ENCODE data around the gene S100A2. TPM values are rescaled to one million over a fixed set of nuclear protein-coding genes. Genes with fewer than 3 reads are reported as not detected.

S100A2 gene
- polyA plus RNA-seq, 3 donors: 0.32 TPM; not detected in 2

DNA sequence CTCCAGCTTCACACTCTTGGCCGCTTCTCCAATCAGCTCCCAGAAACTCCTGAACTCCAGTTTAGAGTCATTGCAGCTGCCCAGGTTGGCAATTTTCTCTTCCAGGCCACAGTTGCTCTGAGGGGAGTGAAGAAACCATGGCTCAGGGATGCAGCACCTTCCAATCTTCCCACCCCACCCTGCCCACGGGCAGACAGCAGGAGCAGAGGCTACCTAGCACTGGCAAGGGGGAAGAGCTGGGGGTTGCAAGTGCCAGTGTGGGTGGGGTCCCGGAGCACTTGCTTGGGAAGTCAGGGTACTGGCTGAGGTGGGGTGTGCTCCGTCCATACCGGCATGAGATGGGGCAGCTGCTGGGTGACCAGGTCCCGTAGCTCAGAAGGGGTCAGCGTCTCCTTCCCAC is 49.3 kb upstream of the S100A2 start:
- Histone ChIP-seq H3K27ac (ENCODE audit: low read depth in 1 of 2, low read length in 2 of 2) (no peak overlapping the region), H3K9ac (ENCODE audit: insufficient read depth, low read length, poor library complexity, severe bottlenecking) (no peak overlapping the region), H3K79me2 (ENCODE audit: insufficient read depth, low read length) (no peaks in the 10 kb centered on the region), H3K9me3 (replicated peaks in 1 of 2; ENCODE audit: control insufficient read depth in 1 of 2, insufficient read depth in 1 of 2, low read length in 2 of 2) (peaks cover 0 to 4% of the 10 kb centered on the region in 2 donors), H3K4me2 (replicated peaks; ENCODE audit: extremely low read depth, low read length, poor library complexity, severe bottlenecking) (no peak overlapping the region), H2AFZ (ENCODE audit: insufficient read depth, low read depth, low read length, poor library complexity, severe bottlenecking) (no peak overlapping the region), H4K20me1 (ENCODE audit: insufficient read depth, low read length) (no peaks in the 10 kb centered on the region), H3K27me3 (ENCODE audit: control insufficient read depth in 2 of 2, insufficient read depth in 2 of 2, low read length in 2 of 2) (no peaks in the 10 kb centered on the region), H3K36me3 (replicated peaks in 1 of 2; ENCODE audit: control insufficient read depth in 1 of 2, insufficient read depth in 2 of 2, low read length in 2 of 2) (no peaks in the 10 kb centered on the region), H3K4me3 (replicated peaks in 1 of 3; ENCODE audit: low read depth in 2 of 3, low read length in 3 of 3) (no peak overlapping the region), H3K4me1 (ENCODE audit: control insufficient read depth in 1 of 2, insufficient read depth in 2 of 2, low read length in 2 of 2) (peaks cover 31 to 40% of the 10 kb centered on the region in 2 donors)
- peaks cover 0 to 8% (median 3%) of the 10 kb centered on the region in 7 donors for H3K9me3 Mint-ChIP-seq
- no peak for DNase-seq
- peaks cover 34% of the 10 kb centered on the region for H3K4me1 Mint-ChIP-seq
- no peak overlapping the region for H3K4me3 Mint-ChIP-seq
- no peak overlapping the region for H3K27ac Mint-ChIP-seq
- TF ChIP-seq, protein P1, sequence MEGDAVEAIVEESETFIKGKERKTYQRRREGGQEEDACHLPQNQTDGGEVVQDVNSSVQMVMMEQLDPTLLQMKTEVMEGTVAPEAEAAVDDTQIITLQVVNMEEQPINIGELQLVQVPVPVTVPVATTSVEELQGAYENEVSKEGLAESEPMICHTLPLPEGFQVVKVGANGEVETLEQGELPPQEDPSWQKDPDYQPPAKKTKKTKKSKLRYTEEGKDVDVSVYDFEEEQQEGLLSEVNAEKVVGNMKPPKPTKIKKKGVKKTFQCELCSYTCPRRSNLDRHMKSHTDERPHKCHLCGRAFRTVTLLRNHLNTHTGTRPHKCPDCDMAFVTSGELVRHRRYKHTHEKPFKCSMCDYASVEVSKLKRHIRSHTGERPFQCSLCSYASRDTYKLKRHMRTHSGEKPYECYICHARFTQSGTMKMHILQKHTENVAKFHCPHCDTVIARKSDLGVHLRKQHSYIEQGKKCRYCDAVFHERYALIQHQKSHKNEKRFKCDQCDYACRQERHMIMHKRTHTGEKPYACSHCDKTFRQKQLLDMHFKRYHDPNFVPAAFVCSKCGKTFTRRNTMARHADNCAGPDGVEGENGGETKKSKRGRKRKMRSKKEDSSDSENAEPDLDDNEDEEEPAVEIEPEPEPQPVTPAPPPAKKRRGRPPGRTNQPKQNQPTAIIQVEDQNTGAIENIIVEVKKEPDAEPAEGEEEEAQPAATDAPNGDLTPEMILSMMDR (IDR thresholded peaks at IDR 0.05): no peak
- peaks cover 0 to 3% of the 10 kb centered on the region in 2 donors for H3K36me3 Mint-ChIP-seq
- peaks cover 0 to 2% (median 2%) of the 10 kb centered on the region in 3 donors for H3K27me3 Mint-ChIP-seq (ENCODE audit: low read depth in 3 of 3)
- intact Hi-C loops (cut with micrococcal nuclease): loop anchor here in 1 of 2 donors (5.0 kb wide), 1 partner anchor 103 kb away; no protein-coding TSS in a partner anchor
- WGBS (ENCODE audit: insufficient coverage): 100% methylated on average over 1 of the region's 7 CpGs

DNA sequence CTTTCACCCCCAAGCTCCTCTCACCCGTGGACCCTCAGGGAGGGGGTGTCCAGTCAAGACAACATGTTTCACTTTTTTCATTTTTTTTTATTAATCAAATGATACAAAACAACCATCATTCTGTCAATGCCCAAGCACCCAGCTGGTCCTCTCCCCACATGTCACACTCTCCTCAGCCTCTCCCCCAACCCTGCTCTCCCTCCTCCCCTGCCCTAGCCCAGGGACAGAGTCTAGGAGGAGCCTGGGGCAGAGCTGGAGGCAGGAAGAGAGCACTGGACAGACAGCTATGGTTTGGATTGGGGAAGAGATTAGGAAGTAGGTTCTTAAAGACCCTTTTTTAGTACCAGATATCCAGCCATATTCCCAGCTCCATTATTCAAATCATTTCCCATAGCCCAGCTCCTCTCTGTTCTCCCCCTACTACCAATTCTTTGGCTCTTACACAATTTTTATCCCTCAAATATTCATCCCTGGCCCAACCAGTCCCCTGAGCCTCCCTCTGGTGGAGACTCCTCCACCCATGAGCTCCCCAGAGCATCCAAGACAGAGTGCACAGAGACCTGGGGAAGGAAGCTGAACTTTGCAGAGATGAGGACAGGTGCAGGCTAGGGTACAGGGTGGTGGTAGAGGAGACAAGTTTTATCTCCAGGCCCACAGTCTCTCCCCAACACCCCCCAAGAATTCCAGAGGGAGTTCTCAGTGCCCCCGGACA is 48.7 kb upstream of the S100A2 start:
- no peak for DNase-seq
- no peaks in the 10 kb centered on the region for H3K36me3 ChIP-seq (replicated peaks in 1 of 2; ENCODE audit: control insufficient read depth in 1 of 2, insufficient read depth in 2 of 2, low read length in 2 of 2)
- H3K4me3 ChIP-seq (replicated peaks in 1 of 3; ENCODE audit: low read depth in 2 of 3, low read length in 3 of 3): no peak overlapping the region
- Mint-ChIP-seq H3K36me3 (no peaks in the 10 kb centered on the region), H3K4me1 (peaks cover 39% of the 10 kb centered on the region), H3K4me3 (no peak overlapping the region), H3K27ac (no peak overlapping the region), H3K9me3 (peaks cover 0 to 2% (median 0%) of the 10 kb centered on the region in 7 donors), H3K27me3 (ENCODE audit: low read depth in 3 of 3) (peaks cover under 1 to 2% (median 2%) of the 10 kb centered on the region in 3 donors)
- H4K20me1 ChIP-seq (ENCODE audit: insufficient read depth, low read length): no peaks in the 10 kb centered on the region
- WGBS (ENCODE audit: insufficient coverage): 100% methylated on average over 1 of the region's 2 CpGs
- H3K9me3 ChIP-seq (replicated peaks in 1 of 2; ENCODE audit: control insufficient read depth in 1 of 2, insufficient read depth in 1 of 2, low read length in 2 of 2): peaks cover 0 to under 1% of the 10 kb centered on the region in 2 donors
- no peak overlapping the region for H3K4me2 ChIP-seq (replicated peaks; ENCODE audit: extremely low read depth, low read length, poor library complexity, severe bottlenecking)
- no peaks in the 10 kb centered on the region for H3K79me2 ChIP-seq (ENCODE audit: insufficient read depth, low read length)
- TF ChIP-seq, protein P1 (IDR thresholded peaks at IDR 0.05): no peak
- no peak overlapping the region for H3K9ac ChIP-seq (ENCODE audit: insufficient read depth, low read length, poor library complexity, severe bottlenecking)
- H3K27ac ChIP-seq (ENCODE audit: low read depth in 1 of 2, low read length in 2 of 2): no peak overlapping the region
- H3K4me1 ChIP-seq (ENCODE audit: control insufficient read depth in 1 of 2, insufficient read depth in 2 of 2, low read length in 2 of 2): peaks cover 35 to 46% of the 10 kb centered on the region in 2 donors
- no peaks in the 10 kb centered on the region for H3K27me3 ChIP-seq (ENCODE audit: control insufficient read depth in 2 of 2, insufficient read depth in 2 of 2, low read length in 2 of 2)
- H2AFZ ChIP-seq (ENCODE audit: insufficient read depth, low read depth, low read length, poor library complexity, severe bottlenecking): no peak overlapping the region
- intact Hi-C loops (cut with micrococcal nuclease): no loop called here

Data from CD14-positive monocyte (primary cell).